K562 (cell line): Measurements from ENCODE around the gene OR8A1. TPM values are rescaled to one million over a fixed set of nuclear protein-coding genes. Genes with fewer than 3 reads are reported as not detected.

Source experiments
- ATAC-seq: fragments of 200-7000 bp; cut with Tn5 transposase; 3 replicates; pipeline ENCODE4 v1.9.1; 2020; ENCODE audit warnings: moderate library complexity
- BruUV-seq: library from RNA; stranded (reverse); fragments of 400-500 nt; replicated peaks from 2 replicates; lab custom pipeline; 2021; lab: Mats Ljungman, UMichigan
- CTCF ChIA-PET: fragments of 300-600 bp; formaldehyde crosslinking; extraction: SDS; loops from one replicate; lab custom pipeline; 2021; ENCODE audit warnings: low intra/inter-chr PET ratio; lab: Yijun Ruan, JAX
- POLR2A ChIA-PET: fragments of 300-600, 350-650 bp; sonication (Branson Sonifier 250); formaldehyde crosslinking; extraction: SDS; loops from one replicate; lab custom pipeline; 2021; ENCODE audit warnings: antibody characterized with exemption, inconsistent platforms; lab: Yijun Ruan, JAX
- DNase-seq, 4 experiments: peaks; one replicate each; pipeline versions ENCODE4 v3.0.0 to v3.0.0-alpha.2; 2011 to 2018; ENCODE audit warnings: low spot score in 3 of 4, mixed read lengths in 3 of 4; ENCODE audit errors: extremely low read depth in 1 of 4
- FAIRE-seq: peaks from 2 replicates; lab custom pipeline; 2011; peaks lifted over from hg19 to GRCh38; lab: Jason Lieb, UNC
- H2AFZ ChIP-seq: 2 replicates; pipeline ENCODE4 v1.6.0; 2011; ENCODE audit warnings: low read depth, low read length, control low read depth, inconsistent platforms
- H3K27ac ChIP-seq: fragments of 200-600 bp; 3 replicates; pipeline ENCODE4 v1.8.0; 2011; ENCODE audit warnings: low read depth, mild to moderate bottlenecking, control low read depth, inconsistent platforms, low read length, moderate library complexity, mixed read lengths; ENCODE audit errors: extremely low read depth
- H3K27me3 ChIP-seq, 2 experiments: fragments of 300-600 bp in 1 of 2; 2 replicates in 1 of 2; 3 replicates in 1 of 2; pipeline versions ENCODE4 v1.6.0 to v1.8.0; 2011; ENCODE audit warnings: inconsistent platforms in 2 of 2, low read length in 2 of 2, mild to moderate bottlenecking in 1 of 2, mixed read lengths in 1 of 2, moderate library complexity in 1 of 2; ENCODE audit not compliant: control insufficient read depth in 2 of 2, insufficient read depth in 2 of 2
- H3K36me3 ChIP-seq: fragments of 300-600 bp; 3 replicates; pipeline ENCODE4 v1.8.0; 2011; ENCODE audit warnings: mild to moderate bottlenecking, low read length, inconsistent platforms; ENCODE audit not compliant: control insufficient read depth, insufficient read depth
- H3K4me1 ChIP-seq, 2 experiments: fragments of 200-600 bp in 1 of 2; replicated peaks in 1 of 2; 2 replicates in 1 of 2; 3 replicates in 1 of 2; pipeline versions ENCODE4 v1.5.1 to v1.8.0; 2011; ENCODE audit warnings: inconsistent platforms in 2 of 2, low read length in 2 of 2, mild to moderate bottlenecking in 1 of 2, mixed read lengths in 1 of 2, moderate library complexity in 1 of 2; ENCODE audit not compliant: control insufficient read depth in 2 of 2, insufficient read depth in 2 of 2
- H3K4me2 ChIP-seq: 2 replicates; pipeline ENCODE4 v1.6.1; 2011; ENCODE audit warnings: low read length, control low read depth, inconsistent platforms, mixed read lengths; ENCODE audit not compliant: insufficient read depth
- H3K4me3 ChIP-seq: fragments of 200-600 bp; sonication (generic), shearing (Covaris generic); 2 replicates; pipeline ENCODE4 v1.5.1; 2016; ENCODE audit warnings: control low read depth, inconsistent platforms
- H3K79me2 ChIP-seq: fragments of 200-600 bp; 3 replicates; pipeline ENCODE4 v1.8.0; 2011; ENCODE audit warnings: low read length, inconsistent platforms; ENCODE audit not compliant: control insufficient read depth, insufficient read depth
- H3K9ac ChIP-seq, 2 experiments: 2 replicates each; pipeline versions ENCODE4 v1.6.0 to v1.6.1; 2011; ENCODE audit warnings: low read depth in 2 of 2, low read length in 2 of 2, control low read depth in 1 of 2, inconsistent platforms in 1 of 2, mild to moderate bottlenecking in 1 of 2, mixed read lengths in 1 of 2; ENCODE audit not compliant: insufficient read depth in 1 of 2
- H3K9me1 ChIP-seq: one replicate; pipeline ENCODE4 v1.6.0; 2011; ENCODE audit warnings: inconsistent platforms, mild to moderate bottlenecking, low read length, moderate library complexity; ENCODE audit not compliant: control insufficient read depth, insufficient read depth
- H3K9me3 ChIP-seq: replicated peaks from 2 replicates; pipeline ENCODE4 v1.5.1; 2011; ENCODE audit warnings: low read depth, low read length, inconsistent platforms; ENCODE audit not compliant: control insufficient read depth, insufficient read depth
- H4K20me1 ChIP-seq: replicated peaks from 2 replicates; pipeline ENCODE4 v1.6.1; 2011; ENCODE audit warnings: low read length, inconsistent platforms, mixed read lengths; ENCODE audit not compliant: control insufficient read depth, insufficient read depth
- NCOA2 ChIP-seq, 2 experiments: fragments of 450-650 bp; IDR thresholded peaks; 2 replicates each; pipeline ENCODE4 v1.6.1; 2018; ENCODE audit warnings: mild to moderate bottlenecking in 2 of 2, moderate library complexity in 1 of 2; ENCODE audit not compliant: partially characterized antibody in 2 of 2
- STAT6 ChIP-seq: sonication (generic); formaldehyde crosslinking; IDR thresholded peaks from 2 replicates; pipeline ENCODE4 v1.8.1; 2023; ENCODE audit warnings: mild to moderate bottlenecking, missing genetic modification reagents
- ZNF639 ChIP-seq, 2 experiments: fragments of 200-800 bp in 1 of 2; sonication (Bioruptor generic) in 1 of 2; sonication (generic) in 1 of 2; formaldehyde crosslinking in 1 of 2; IDR thresholded peaks in 1 of 2; conservative IDR thresholded peaks in 1 of 2; 2 replicates each; pipeline versions ENCODE4 v1.5.0 to v1.6.1; 2016 to 2020; ENCODE audit warnings: missing compliant biosample characterization in 1 of 2, missing genetic modification characterization in 1 of 2, missing genetic modification reagents in 1 of 2
- ZNF668 ChIP-seq: fragments of 250-450 bp; sonication (Bioruptor Pico); IDR thresholded peaks from 2 replicates; pipeline ENCODE4 v1.8.0; 2022; ENCODE audit warnings: mild to moderate bottlenecking, inconsistent platforms
- ZNF766 ChIP-seq: fragments of 200-800 bp; sonication (Bioruptor generic); conservative IDR thresholded peaks from 2 replicates; pipeline ENCODE4 v1.6.1; 2016; ENCODE audit warnings: missing genetic modification characterization, missing compliant biosample characterization
- ZNF77 ChIP-seq: fragments of 250-450 bp; sonication (Bioruptor Pico); IDR thresholded peaks from 2 replicates; pipeline ENCODE4 v1.5.0; 2020
- WGBS: fragments of 100-300 bp; shearing (Covaris generic); methylation state at CpG from one replicate; pipeline ENCODE4 v1.1.6; 2016; ENCODE audit warnings: low coverage, mixed read lengths; ENCODE audit not compliant: insufficient coverage; ENCODE audit errors: missing lambda C conversion rate; 5-methylcytosine and 5-hydroxymethylcytosine counted together
- in situ Hi-C: fragments of 300-500 bp; cut with MboI; formaldehyde crosslinking; loops from 4 replicates; pipeline ENCODE4 v1.15.0; 2018; ENCODE audit warnings: inconsistent platforms, mixed read lengths
- intact Hi-C: fragments of 100-400 bp; cut with micrococcal nuclease; formaldehyde crosslinking; loops from 2 replicates; pipeline ENCODE4 v1.14.2; 2022
- polyA plus RNA-seq, 8 experiments: library from polyadenylated mRNA; depleted of rRNA in 4 of 8; stranded (reverse) in 5 of 8; unstranded in 3 of 8; fragments of >200 nt; fragmentation: Nextera tagmentation in 2 of 8; fragmentation: Illumina TruSeq in 1 of 8; extraction: Ambion mirVana in 2 of 8; extraction: Trizol in 1 of 8; gene quantifications; 2 replicates each; pipeline versions ENCODE4 v1.2.1 to v1.2.3, GENCODE V29; 2011 to 2014; ENCODE audit warnings: inconsistent platforms in 1 of 8, missing spikeins in 1 of 8
- total RNA-seq, 7 experiments: library from RNA; depleted of rRNA in 6 of 7; stranded (reverse); fragments of >200 nt in 6 of 7; fragmentation: Illumina TruSeq in 2 of 7; extraction: Trizol in 2 of 7; gene quantifications; 2 replicates each; pipeline versions ENCODE4 v1.2.1 to v1.2.3, GENCODE V29; 2011 to 2021; ENCODE audit warnings: low replicate concordance in 1 of 7

The OR8A1 gene
- total and polyA plus RNA-seq, 9 of the 15 experiments (the other 6 are each of a cell fraction or from before 2014, with no cell fraction given), result 0.27 to 2.7 (median 1.4) TPM

GRCh38 chr11:124538019-124538418 is 31.8 kb upstream of the OR8A1 start (continued):
- 0 out of 4 replicates have a peak, but pooled peaks of 1 of the 2 experiments have one; percentile 39 for TF ChIP-seq ZNF639 (CRISPR knock-in tag; conservative IDR thresholded peaks at IDR 0.05 in 1 of 2, IDR thresholded peaks at IDR 0.05 in 1 of 2)
- no peak for TF ChIP-seq STAT6 (CRISPR knock-in tag)
- peak; percentile 46; the same call in 1 of the 2 replicates for TF ChIP-seq ZNF766

GRCh38 chr11:124541204-124541603 is 28.6 kb upstream of the OR8A1 start:
- Histone ChIP-seq H3K9ac (no peak overlapping the region), H4K20me1 (no peaks in the 10 kb centered on the region), H3K4me3 (no peak overlapping the region), H3K27me3 (no peaks in the 10 kb centered on the region), H3K9me1 (no peaks in the 10 kb centered on the region), H2AFZ (no peak overlapping the region)
- no peak for DNase-seq
- CTCF ChIA-PET, result no interaction called here
- intact Hi-C loops, result no loop called here
- FAIRE-seq, result no peak
- no peak for ATAC-seq
- 19% methylated on average over 6 of the region's 6 CpGs for WGBS
- TF ChIP-seq NCOA2 (IDR thresholded peaks at IDR 0.05; ENCODE audit: partially characterized antibody in 2 of 2), result no peak
- TF ChIP-seq ZNF668 (CRISPR knock-in tag), result no peak
- TF ChIP-seq ZNF77 (CRISPR knock-in tag), result no peak
- TF ChIP-seq, all 486 proteins: peak for 0
- in situ Hi-C loops, result no loop called here
- Histone ChIP-seq H3K9me3 (no peaks in the 10 kb centered on the region), H3K79me2 (no peaks in the 10 kb centered on the region), H3K36me3 (no peaks in the 10 kb centered on the region), H3K4me1 (peaks cover 0 to 18% of the 10 kb centered on the region in 2 experiments; a peak in 4 of 5 replicates), H3K4me2 (no peak overlapping the region), H3K27ac (no peak overlapping the region)
- POLR2A ChIA-PET, result no interaction called here
- BruUV-seq, result no TSS peak
